ENCODE results near the gene TNFSF8.

Gene TNFSF8

DNA sequence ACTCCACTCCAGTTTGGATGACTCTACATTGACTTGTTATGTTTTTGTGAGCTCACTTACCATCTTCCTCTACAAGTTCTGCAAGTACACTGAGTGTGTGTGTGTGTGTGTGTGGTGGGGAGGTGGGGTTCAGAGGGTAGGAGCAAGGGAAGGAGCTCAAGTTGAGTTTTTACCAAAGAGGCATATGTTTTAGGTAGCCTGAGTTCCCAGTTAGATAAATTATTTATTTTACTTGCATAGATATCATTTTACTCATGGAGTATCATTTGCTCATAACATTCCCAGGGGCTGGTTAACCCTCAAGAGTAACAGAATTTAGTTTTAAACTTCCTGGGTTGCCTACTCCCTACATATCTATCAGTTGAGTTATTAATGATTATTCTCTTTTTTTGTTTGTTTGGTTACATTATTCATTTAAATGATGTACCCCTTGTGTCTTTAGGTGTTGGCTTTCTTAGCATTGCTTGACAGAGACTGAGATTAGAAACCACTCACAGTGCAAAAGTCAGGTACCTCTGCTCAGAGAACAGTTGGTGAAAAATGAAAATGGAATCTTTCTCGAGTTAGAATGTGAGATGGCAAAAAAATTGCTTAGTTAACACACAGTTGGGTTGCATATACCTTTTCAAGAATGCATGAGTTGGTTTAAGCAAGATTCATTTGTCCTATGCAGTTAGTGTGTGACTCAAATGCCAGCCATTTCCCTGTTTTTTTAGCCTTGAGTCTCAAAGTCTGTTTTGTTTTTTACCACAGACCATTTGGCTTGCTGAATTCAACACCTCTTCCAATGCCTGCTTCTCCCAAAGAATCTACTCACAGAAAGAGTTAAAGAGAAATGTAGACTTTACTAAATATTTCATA, 29.2 kb downstream of the TNFSF8 start:
- no peak for DNase-seq (ENCODE audit: low read depth)
- no peak overlapping the region for H3K4me3 ChIP-seq (ENCODE audit: low read depth, low read length)
- TF ChIP-seq, protein P1, sequence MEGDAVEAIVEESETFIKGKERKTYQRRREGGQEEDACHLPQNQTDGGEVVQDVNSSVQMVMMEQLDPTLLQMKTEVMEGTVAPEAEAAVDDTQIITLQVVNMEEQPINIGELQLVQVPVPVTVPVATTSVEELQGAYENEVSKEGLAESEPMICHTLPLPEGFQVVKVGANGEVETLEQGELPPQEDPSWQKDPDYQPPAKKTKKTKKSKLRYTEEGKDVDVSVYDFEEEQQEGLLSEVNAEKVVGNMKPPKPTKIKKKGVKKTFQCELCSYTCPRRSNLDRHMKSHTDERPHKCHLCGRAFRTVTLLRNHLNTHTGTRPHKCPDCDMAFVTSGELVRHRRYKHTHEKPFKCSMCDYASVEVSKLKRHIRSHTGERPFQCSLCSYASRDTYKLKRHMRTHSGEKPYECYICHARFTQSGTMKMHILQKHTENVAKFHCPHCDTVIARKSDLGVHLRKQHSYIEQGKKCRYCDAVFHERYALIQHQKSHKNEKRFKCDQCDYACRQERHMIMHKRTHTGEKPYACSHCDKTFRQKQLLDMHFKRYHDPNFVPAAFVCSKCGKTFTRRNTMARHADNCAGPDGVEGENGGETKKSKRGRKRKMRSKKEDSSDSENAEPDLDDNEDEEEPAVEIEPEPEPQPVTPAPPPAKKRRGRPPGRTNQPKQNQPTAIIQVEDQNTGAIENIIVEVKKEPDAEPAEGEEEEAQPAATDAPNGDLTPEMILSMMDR (IDR thresholded peaks at IDR 0.05; ENCODE audit: control insufficient read depth, extremely low read depth, insufficient read depth): no peak

DNA sequence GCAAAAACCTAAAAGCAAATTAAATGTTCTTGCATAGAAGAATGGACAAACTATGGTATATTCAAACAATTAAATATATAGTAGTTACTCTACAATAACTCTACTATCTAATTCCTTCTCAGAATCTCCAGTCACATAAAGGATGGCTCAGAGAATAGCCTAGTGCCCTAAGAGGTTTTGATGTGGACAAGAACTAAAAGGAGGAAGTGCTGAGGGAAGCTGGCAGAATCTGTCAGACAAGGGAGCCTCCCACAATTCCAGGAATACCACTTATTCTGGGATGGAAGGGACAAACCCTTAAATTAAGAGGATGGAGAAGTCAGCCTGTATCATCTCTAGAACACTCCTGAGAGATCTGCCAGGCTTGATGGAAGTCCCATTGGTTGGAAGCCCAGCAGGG, 30.4 kb downstream of the TNFSF8 start:
- no peak for DNase-seq (ENCODE audit: low read depth)
- H3K4me3 ChIP-seq (ENCODE audit: low read depth, low read length): no peak overlapping the region
- TF ChIP-seq, protein P1 (IDR thresholded peaks at IDR 0.05; ENCODE audit: control insufficient read depth, extremely low read depth, insufficient read depth): no peak

DNA sequence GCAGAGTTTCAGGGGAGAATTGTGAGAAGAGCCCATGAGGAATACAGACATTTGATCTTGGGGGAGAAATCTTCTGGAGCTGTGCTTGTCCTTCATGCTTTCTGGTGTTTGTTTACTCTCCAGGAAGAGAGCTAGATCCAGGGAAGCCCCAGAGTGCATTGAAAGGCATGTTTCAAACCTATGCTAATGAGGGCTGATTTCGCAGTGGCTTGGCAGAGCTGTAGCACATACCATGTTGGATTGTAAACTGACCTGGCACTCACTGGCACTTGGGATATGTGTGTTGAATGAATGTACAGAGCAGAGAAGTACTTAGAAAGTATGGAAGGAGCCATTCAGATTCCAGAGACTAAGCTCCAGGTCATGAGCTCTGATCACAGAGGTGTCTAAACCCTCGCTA, 30.9 kb downstream of the TNFSF8 start:
- no peak for DNase-seq (ENCODE audit: low read depth)
- TF ChIP-seq, protein P1 (IDR thresholded peaks at IDR 0.05; ENCODE audit: control insufficient read depth, extremely low read depth, insufficient read depth): no peak
- H3K4me3 ChIP-seq (ENCODE audit: low read depth, low read length): no peak overlapping the region

DNA sequence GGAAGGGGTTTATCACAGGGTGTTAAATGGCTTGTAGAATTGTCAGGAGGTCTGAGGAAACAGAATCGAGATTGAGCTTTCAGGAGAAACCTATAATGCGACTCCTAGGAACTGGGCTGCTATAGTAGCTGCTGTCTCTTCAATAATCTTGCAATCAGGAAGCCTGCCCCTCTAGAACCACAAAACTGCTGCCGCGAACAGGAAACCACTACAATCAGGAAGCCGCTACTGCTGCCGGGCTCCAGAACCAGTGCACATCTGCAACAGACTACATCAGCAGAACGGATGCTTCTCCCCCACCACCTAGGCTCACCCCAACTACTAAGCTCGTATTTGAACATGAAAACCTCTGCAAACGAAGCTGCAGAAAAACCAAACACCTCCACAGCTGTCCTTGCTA, 31.6 kb downstream of the TNFSF8 start:
- DNase-seq (ENCODE audit: low read depth): no peak
- no peak overlapping the region for H3K4me3 ChIP-seq (ENCODE audit: low read depth, low read length)
- TF ChIP-seq, protein P1 (IDR thresholded peaks at IDR 0.05; ENCODE audit: control insufficient read depth, extremely low read depth, insufficient read depth): no peak

DNA sequence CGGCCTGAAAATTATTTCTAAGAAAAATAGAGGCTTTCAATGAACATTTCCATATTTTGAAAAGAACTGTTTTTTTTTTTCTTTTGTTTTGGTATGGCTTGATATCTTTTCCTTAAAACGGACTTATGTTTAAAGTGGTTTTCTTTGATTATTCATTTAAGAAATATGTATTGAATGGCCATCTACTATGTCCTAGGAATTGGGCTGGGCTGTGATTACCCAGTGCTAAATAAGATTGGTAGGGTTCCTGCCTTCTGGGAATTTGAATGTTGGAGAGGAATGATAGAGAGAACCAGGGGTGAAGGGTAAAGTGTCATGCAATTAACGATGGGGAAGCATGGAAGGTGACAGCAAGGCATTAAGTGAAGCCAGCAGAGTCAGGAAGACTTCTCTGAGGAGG, 33.2 kb downstream of the TNFSF8 start:
- H3K4me3 ChIP-seq (ENCODE audit: low read depth, low read length): no peak overlapping the region
- TF ChIP-seq, protein P1 (IDR thresholded peaks at IDR 0.05; ENCODE audit: control insufficient read depth, extremely low read depth, insufficient read depth): no peak
- no peak for DNase-seq (ENCODE audit: low read depth)

DNA sequence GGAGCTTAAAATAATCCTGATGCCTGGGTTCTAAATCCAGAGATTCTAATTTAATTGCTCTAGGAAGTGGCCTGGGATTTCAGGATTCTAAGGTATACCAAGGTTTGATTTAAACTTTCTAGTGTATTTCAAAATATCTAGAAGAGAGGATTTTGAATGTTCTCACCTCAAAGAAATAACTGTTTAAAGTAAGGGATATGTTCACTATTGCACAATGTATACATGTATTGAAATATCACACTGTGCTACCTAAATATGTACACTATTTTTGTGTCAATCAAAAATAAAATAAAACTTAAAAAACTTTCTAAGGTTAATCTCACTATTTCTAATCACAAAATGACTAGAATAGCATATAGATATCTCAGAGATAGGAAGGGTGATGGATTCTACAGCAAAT, 34.0 kb downstream of the TNFSF8 start:
- H3K4me3 ChIP-seq (ENCODE audit: low read depth, low read length): no peak overlapping the region
- TF ChIP-seq, protein P1 (IDR thresholded peaks at IDR 0.05; ENCODE audit: control insufficient read depth, extremely low read depth, insufficient read depth): no peak
- DNase-seq (ENCODE audit: low read depth): no peak

DNA sequence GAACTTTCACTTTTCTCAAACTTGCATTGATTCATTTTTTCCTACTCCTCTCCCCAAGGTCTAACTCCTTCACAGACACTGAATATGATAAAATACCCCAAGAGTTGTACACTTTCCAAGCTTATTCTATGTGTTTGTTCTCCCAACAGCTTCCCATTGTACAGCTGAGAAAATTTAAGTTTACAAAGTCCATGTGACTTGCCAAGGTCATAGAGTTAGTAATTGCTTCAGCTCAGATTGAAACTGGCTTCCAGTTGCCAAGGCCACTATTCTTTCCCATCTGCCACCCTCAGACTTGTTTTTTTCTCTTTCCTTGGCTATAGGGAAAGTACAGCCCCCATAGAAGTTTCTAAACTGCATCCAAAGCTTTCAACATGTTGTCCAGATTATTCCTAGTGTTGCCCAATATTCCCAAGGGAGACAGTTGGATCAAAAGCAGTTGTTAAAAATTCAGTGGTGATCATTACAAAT, 34.8 kb downstream of the TNFSF8 start:
- TF ChIP-seq, protein P1 (IDR thresholded peaks at IDR 0.05; ENCODE audit: control insufficient read depth, extremely low read depth, insufficient read depth): no peak
- H3K4me3 ChIP-seq (ENCODE audit: low read depth, low read length): no peak overlapping the region
- no peak for DNase-seq (ENCODE audit: low read depth)
